NCI-H2107 (cell line): ENCODE results near the gene HID1.
"Not testable (repeated sequence)": the region's sequence is repeated elsewhere in the genome, so short reads cannot be mapped to it uniquely, and the experiment has no call there.

ENCODE experiments used
- DNase-seq: peaks from one replicate; lab custom pipeline; 2025; lab: John Stamatoyannopoulos, UW

The HID1 gene

GRCh38 chr17:74970395-74970794 is 2.2 kb downstream of the HID1 start:
- no peak for DNase-seq

GRCh38 chr17:74969501-74969900 is 3.1 kb downstream of the HID1 start:
- DNase-seq = not testable (repeated sequence)

- DNase-seq = no peak
Measured at GRCh38 chr17:74968361-74968780, 4.2 kb downstream of the HID1 start.

GRCh38 chr17:74964988-74965622 is 7.5 kb downstream of the HID1 start:
- DNase-seq = no peak

GRCh38 chr17:74964246-74964761 is 8.3 kb downstream of the HID1 start:
- no peak for DNase-seq

GRCh38 chr17:74963656-74964055 is 8.9 kb downstream of the HID1 start:
- no peak for DNase-seq

- no peak for DNase-seq
Measured at GRCh38 chr17:74962622-74963394, 9.8 kb downstream of the HID1 start.

- peak; percentile 57 for DNase-seq
Measured at GRCh38 chr17:74961657-74962350, 10.8 kb downstream of the HID1 start.

- no peak for DNase-seq
Measured at GRCh38 chr17:74960570-74961342, 11.8 kb downstream of the HID1 start.

- no peak for DNase-seq
Measured at GRCh38 chr17:74959826-74960515, 12.6 kb downstream of the HID1 start.

- no peak for DNase-seq
Measured at GRCh38 chr17:74957935-74958740, 14.4 kb downstream of the HID1 start.

GRCh38 chr17:74956093-74956492 is 16.5 kb downstream of the HID1 start:
- no peak for DNase-seq

- no peak for DNase-seq
Measured at GRCh38 chr17:74954665-74955421, 17.7 kb downstream of the HID1 start.

- DNase-seq = no peak
Measured at GRCh38 chr17:74954115-74954514, 18.4 kb downstream of the HID1 start.

GRCh38 chr17:74953134-74953687 is 19.3 kb downstream of the HID1 start:
- DNase-seq = no peak

GRCh38 chr17:74952431-74953133 is 20.0 kb downstream of the HID1 start:
- no peak for DNase-seq

- no peak for DNase-seq
Measured at GRCh38 chr17:74951680-74952421, 20.7 kb downstream of the HID1 start.

- DNase-seq = no peak
Measured at GRCh38 chr17:74951065-74951464, 21.5 kb downstream of the HID1 start.
